Measurements from ENCODE around the gene GYG1. TPM values are rescaled to one million over a fixed set of nuclear protein-coding genes. Genes with fewer than 3 reads are reported as not detected.

The GYG1 gene
- total RNA-seq, 1 donor from 2014 or later = 171 TPM

DNA sequence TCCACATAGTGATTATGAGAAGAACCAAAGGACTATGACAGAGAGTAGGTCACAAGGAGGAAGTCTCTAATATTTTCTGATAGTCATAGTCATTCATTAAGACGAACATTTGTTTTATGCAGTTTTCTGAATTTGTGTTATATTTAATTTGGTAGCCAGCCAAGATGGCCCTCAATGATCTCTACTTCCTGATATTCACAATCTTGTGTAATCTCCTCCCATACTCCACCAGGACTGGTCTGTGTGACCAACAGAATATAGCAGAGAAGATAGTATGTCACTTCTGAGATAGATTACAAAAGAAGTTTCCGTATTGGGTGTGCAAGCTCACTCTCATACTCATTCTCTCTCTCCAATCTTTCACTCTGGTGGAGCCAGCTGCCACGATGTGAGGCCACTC lies 64.2 kb downstream of the GYG1 start:
- ATAC-seq (ENCODE audit: poor library complexity) = no peak
- intact Hi-C loops (cut with DNase I) = no loop called here
- DNase-seq = no peak

DNA sequence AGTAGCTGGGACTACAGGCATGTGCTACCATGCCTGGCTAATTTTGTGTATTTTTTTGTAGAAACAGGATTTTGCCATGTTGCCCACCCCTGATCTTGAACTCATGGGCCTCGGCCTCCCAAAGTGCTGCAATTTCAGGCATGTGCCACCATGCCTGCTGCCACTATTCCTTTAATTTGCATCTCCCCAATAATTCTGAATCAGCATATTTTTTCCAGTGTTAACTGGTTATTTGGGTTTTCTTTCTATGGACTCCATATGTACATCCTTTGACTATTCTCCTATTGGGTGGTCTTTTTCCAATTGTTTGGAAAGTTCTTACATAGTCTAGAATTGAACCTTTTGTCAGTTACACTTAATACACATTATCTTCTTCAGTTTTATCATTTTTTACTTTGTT lies 66.9 kb downstream of the GYG1 start:
- ATAC-seq (ENCODE audit: poor library complexity) = no peak

DNA sequence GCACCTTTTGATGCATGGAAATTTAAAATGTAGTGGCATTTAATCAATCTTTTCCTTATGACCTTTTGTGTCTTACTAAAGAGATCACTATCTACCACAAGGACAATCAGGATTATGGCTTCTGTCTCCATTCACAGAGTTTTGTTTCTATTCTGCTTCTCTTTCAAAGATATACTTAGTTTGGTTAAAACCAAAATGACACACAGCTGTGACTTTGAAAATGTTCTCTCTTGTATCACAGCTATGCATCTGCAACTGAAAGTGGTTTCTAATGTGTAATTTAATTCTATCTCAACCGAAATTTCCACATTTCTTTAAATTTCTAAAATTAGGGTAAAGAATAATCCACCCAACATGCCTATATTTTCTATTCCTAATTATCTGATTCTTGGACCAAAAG lies 67.3 kb downstream of the GYG1 start:
- DNase-seq = no peak
- ATAC-seq (ENCODE audit: poor library complexity) = no peak
- intact Hi-C loops (cut with DNase I) = no loop called here

More for the DNA sequence above, 66.9 kb downstream of the GYG1 start:
- intact Hi-C loops (cut with DNase I) = no loop called here
- no peak for DNase-seq

DNA sequence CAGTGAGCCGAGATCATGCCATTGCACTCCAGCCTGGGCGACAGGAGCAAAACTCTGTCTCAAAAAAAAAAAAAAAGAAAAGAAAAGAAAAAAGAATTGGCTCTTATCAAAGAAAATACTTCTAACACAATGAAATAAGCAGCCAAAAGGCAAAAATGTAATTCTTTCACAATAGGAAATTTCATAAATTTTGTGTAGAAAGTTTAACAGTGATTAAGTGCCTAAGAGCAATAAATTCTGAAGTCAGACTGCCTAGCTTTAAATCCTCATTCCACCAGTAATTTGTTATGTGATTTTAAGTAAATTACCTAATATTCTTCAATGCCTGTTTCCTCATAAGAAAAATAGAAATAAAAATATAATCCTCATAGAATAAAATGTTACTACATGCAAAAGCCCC lies 70.4 kb downstream of the GYG1 start:
- ATAC-seq (ENCODE audit: poor library complexity) = no peak
- intact Hi-C loops (cut with DNase I) = no loop called here
- no peak for DNase-seq

DNA sequence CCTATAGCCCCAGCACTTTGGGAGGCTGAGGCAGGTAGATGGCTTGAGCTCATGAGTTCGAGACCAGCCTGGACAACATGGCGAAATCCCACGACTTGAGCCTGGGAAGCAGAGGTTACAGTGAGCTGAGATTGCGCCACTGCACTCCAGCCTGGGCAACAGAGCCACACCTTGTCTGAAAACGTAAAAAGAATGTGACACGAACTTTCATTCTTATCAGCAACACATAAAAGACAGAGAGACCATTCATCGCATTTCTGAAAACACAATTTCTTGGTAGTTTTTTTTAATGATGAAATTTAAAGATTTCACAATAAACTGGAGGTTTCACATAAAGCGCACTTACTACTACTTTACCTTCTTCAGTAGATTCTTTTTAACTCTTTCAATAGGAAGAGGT lies 76.5 kb downstream of the GYG1 start:
- intact Hi-C loops (cut with DNase I) = no loop called here
- ATAC-seq (ENCODE audit: poor library complexity) (no peak), DNase-seq (no peak)

Other genes with a start within 250 kb of the GYG1 start
- not detected for gene CPB1, start 163.7 kb upstream of the GYG1 start, total RNA-seq
- gene CPA3, start 126.2 kb upstream of the GYG1 start, total RNA-seq = 2.1 TPM
- 26.4 TPM for gene HLTF, start 95.0 kb downstream of the GYG1 start, total RNA-seq
- gene HPS3, start 138.1 kb downstream of the GYG1 start, total RNA-seq = 5.2 TPM
- 4.7 TPM for gene CP, start 230.3 kb downstream of the GYG1 start, total RNA-seq